ENCODE data around the gene KIAA1328. TPM values are rescaled to one million over a fixed set of nuclear protein-coding genes. Genes with fewer than 3 reads are reported as not detected.

The KIAA1328 gene
- total RNA-seq, 1 donor from 2014 or later = 9.2 TPM

- Mint-ChIP-seq H3K4me1 (ENCODE audit: unreplicated experiment) (no peaks in the 10 kb centered on the region), H3K27me3 (ENCODE audit: unreplicated experiment) (peaks cover 1% of the 10 kb centered on the region), H3K9me3 (ENCODE audit: unreplicated experiment) (no peaks in the 10 kb centered on the region), H3K4me3 (ENCODE audit: unreplicated experiment) (no peak overlapping the region), H3K36me3 (ENCODE audit: low read depth, unreplicated experiment) (no peaks in the 10 kb centered on the region), H3K27ac (ENCODE audit: unreplicated experiment) (no peak overlapping the region)
- TF ChIP-seq CTCF (IDR thresholded peaks at IDR 0.05; ENCODE audit: unreplicated experiment) = no peak
- no peak for DNase-seq (ENCODE audit: low spot score)
Observed at GRCh38 chr18:36912887-36913286, 84.0 kb downstream of the KIAA1328 start.

GRCh38 chr18:36917907-36918306 lies 89.0 kb downstream of the KIAA1328 start:
- H3K4me1 Mint-ChIP-seq (ENCODE audit: unreplicated experiment) = no peaks in the 10 kb centered on the region
- no peak overlapping the region for H3K4me3 Mint-ChIP-seq (ENCODE audit: unreplicated experiment)
- no peaks in the 10 kb centered on the region for H3K9me3 Mint-ChIP-seq (ENCODE audit: unreplicated experiment)
- DNase-seq (ENCODE audit: low spot score) = no peak
- no peak overlapping the region for H3K27ac Mint-ChIP-seq (ENCODE audit: unreplicated experiment)
- H3K36me3 Mint-ChIP-seq (ENCODE audit: low read depth, unreplicated experiment) = no peaks in the 10 kb centered on the region
- TF ChIP-seq CTCF (IDR thresholded peaks at IDR 0.05; ENCODE audit: unreplicated experiment) = no peak
- H3K27me3 Mint-ChIP-seq (ENCODE audit: unreplicated experiment) = no peaks in the 10 kb centered on the region

- TF ChIP-seq CTCF (IDR thresholded peaks at IDR 0.05; ENCODE audit: unreplicated experiment) = no peak
Observed at GRCh38 chr18:36929601-36930000, 100.7 kb downstream of the KIAA1328 start.

GRCh38 chr18:36931106-36931505 lies 102.2 kb downstream of the KIAA1328 start:
- H3K36me3 Mint-ChIP-seq (ENCODE audit: low read depth, unreplicated experiment) = no peaks in the 10 kb centered on the region

More at GRCh38 chr18:36929601-36930000, 100.7 kb downstream of the KIAA1328 start:
- H3K27ac Mint-ChIP-seq (ENCODE audit: unreplicated experiment) = no peak overlapping the region
- no peak overlapping the region for H3K4me3 Mint-ChIP-seq (ENCODE audit: unreplicated experiment)
- no peaks in the 10 kb centered on the region for H3K9me3 Mint-ChIP-seq (ENCODE audit: unreplicated experiment)
- no peaks in the 10 kb centered on the region for H3K4me1 Mint-ChIP-seq (ENCODE audit: unreplicated experiment)
- no peaks in the 10 kb centered on the region for H3K36me3 Mint-ChIP-seq (ENCODE audit: low read depth, unreplicated experiment)
- DNase-seq (ENCODE audit: low spot score) = no peak
- peaks cover 4% of the 10 kb centered on the region for H3K27me3 Mint-ChIP-seq (ENCODE audit: unreplicated experiment)

GRCh38 chr18:36933552-36933951 lies 104.6 kb downstream of the KIAA1328 start:
- no peaks in the 10 kb centered on the region for H3K36me3 Mint-ChIP-seq (ENCODE audit: low read depth, unreplicated experiment)
- DNase-seq (ENCODE audit: low spot score) = no peak
- no peaks in the 10 kb centered on the region for H3K9me3 Mint-ChIP-seq (ENCODE audit: unreplicated experiment)
- no peaks in the 10 kb centered on the region for H3K4me1 Mint-ChIP-seq (ENCODE audit: unreplicated experiment)
- no peak for TF ChIP-seq CTCF (IDR thresholded peaks at IDR 0.05; ENCODE audit: unreplicated experiment)
- H3K27me3 Mint-ChIP-seq (ENCODE audit: unreplicated experiment) = peaks cover 5% of the 10 kb centered on the region
- H3K27ac Mint-ChIP-seq (ENCODE audit: unreplicated experiment) = no peak overlapping the region
- H3K4me3 Mint-ChIP-seq (ENCODE audit: unreplicated experiment) = no peak overlapping the region

More at GRCh38 chr18:36931106-36931505, 102.2 kb downstream of the KIAA1328 start:
- Mint-ChIP-seq H3K9me3 (ENCODE audit: unreplicated experiment) (no peaks in the 10 kb centered on the region), H3K4me3 (ENCODE audit: unreplicated experiment) (no peak overlapping the region), H3K27me3 (ENCODE audit: unreplicated experiment) (peaks cover 4% of the 10 kb centered on the region), H3K4me1 (ENCODE audit: unreplicated experiment) (no peaks in the 10 kb centered on the region), H3K27ac (ENCODE audit: unreplicated experiment) (no peak overlapping the region)
- TF ChIP-seq CTCF (IDR thresholded peaks at IDR 0.05; ENCODE audit: unreplicated experiment) = no peak
- DNase-seq (ENCODE audit: low spot score) = no peak

All from endothelial cell (in vitro differentiated cells).